GM04504 (cell line): ENCODE results near the gene ZNF320.
"Not testable (repeated sequence)": the region's sequence is repeated elsewhere in the genome, so short reads cannot be mapped to it uniquely, and the experiment has no call there.

ENCODE experiments used
- DNase-seq: peaks from one replicate; pipeline ENCODE4 v3.0.0-alpha.2; 2012; ENCODE audit warnings: low read depth

The ZNF320 gene

DNA sequence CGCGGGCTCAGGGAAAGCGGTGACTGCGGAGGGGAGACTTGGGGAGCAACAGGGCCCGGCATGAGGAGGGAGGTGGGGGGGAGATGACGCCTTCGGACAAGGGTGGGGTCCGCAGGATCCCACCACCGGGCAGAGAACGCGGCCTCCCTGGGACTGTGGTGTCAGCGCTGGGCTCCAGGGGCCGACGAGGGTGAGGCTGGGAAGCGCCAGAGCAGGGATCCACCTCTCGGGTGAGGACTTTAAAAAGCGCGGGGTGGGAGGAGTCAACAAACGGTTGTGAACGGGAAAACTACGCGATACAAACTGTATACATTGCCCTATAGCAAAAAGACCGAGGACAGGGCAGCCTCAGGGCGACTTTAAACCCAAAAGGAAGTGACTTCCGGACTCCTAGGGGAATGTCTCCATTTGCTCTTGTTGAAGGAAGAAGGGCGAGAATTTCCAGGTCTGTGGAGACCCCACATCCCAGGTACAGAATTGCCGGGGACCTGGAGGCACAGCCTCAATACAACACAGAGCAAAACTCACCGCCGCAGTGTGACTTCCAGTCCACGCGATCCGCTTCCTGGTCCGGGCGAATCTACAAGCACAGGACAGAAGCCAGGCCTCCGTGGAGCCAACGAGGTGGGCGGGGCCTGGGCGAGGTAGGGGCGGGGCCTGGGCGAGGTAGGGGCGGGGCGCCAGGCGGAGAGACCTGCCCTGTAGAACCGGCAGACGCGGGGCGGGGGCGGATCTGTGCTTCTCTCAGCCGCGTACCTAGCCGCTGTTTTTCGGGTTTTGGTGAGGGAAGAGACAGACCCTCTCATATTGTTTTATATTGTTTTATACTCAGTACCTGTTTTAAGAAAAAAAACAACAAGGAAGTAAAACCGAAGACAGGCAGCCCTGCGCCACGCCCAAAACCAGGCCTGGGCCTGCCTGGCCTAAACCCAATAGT lies 25.7 kb upstream of the ZNF320 start, which contains the start of gene ZNF888:
Gene ZNF888, minus strand, starts transcription at position 588 of the 937 bp plus-strand sequence. CDS start 5,555 bp downstream, outside the sequence.
- DNase-seq, result peak; percentile 51

DNA sequence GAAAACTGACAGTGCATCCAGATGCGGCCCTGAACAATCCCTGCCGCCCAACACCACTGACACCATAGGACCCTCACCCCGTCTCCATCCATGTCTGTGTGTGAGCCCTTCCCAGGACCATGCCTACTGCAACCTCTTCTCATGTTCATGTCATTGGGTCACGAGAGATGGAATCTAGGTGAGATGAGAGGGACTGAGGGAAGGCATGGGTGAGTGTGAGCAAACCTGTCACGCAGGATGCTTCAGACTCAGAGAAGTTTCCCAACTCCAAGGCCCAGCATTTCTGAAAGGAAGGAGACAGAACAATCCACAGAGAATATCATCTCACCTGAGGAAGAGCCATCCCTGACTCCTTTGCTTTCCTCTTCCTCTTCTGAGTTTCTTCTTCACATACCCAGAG lies 20.1 kb upstream of the ZNF320 start:
- DNase-seq, result no peak

DNA sequence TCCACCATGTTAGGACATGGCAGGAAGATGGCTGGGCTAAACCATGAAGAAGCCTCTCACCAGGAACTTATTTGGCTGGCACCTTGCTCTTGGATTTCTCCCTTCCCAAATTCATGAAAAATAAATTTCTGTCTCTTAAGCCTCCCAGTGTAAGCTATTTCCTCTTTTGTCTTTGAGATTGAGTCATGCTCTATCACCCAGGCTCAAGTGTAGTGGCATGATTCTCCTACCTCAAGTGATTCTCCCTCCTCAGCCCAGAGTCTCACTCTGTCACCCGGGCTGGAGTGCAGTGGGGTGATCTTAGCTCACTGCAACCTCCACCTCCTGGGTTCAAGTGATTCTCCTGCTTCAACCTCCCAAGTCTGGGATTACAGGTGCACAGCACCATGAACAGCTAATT lies 13.2 kb upstream of the ZNF320 start:
- no peak for DNase-seq

DNA sequence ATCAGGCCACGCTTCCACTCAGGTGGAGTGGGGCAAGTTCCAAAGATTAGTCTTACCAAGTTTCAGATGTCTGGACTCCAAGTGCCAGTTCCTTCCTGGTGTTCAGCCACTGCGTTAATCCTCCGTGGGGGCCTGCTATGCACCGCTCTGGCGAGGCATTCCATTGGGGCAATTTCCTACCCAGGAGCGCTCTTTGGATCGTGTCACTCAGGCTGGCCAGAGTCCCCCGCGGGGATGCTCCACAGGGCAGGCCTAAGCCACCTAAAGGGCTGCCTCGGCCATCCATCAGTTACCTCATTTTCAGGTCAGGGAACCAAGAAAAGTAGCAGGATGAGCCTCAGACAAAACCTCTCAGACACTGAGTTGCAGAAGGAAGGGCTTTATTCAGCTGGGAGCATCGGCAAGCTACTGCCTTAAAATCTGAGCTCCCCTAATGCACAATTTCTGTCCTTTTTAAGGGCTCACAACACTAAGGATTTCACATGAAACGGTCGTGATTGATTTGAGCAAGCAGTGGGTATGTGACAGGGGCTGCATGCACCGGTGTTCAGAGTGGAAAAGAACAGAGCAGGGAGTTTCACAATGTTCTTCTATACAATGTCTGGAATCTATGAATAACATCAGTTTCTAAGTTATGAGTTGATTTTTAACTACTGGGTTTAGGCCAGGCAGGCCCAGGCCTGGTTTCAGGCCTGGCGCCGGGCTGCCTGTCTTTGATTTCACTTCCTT lies 6.8 kb upstream of the ZNF320 start:
- not testable (repeated sequence) for DNase-seq

DNA sequence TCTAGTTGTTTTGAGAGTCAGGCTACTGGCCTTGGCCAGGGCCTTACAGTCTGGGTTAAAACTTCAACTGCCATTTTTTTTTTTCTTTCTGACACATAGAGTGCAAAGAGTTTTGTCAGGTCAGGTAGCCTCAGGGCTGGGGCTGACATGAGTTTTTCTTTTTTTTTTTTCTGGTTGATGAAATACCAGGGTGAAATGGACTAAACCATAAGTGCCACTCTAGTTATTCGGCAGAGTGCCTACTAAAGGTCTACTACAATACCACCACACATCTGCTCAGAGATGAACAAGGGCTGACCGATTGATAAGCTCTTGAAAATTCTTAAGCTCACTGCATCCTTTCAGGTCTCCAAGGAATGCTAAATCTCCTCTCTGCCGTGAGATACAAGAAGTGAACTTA lies 4.4 kb upstream of the ZNF320 start:
- no peak for DNase-seq

DNA sequence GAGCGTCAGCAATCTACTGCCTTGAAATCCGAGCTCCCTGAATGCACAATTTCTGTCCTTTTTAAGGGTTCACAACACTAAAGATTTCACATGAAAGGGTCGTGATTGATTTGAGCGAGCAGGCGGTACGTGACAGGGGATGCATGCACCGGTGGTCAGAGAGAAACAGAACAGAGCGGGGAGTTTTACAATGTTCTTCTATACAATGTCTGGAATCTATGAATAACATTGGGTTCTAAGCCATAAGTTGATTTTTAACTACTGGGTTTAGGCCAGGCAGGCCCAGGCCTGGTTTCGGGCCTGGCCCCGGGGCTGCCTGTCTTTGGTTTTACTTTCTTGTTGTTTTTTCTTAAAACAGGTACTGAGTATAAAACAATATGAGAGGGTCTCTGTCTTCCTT lies 1.2 kb upstream of the ZNF320 start:
- DNase-seq, result not testable (repeated sequence)

DNA sequence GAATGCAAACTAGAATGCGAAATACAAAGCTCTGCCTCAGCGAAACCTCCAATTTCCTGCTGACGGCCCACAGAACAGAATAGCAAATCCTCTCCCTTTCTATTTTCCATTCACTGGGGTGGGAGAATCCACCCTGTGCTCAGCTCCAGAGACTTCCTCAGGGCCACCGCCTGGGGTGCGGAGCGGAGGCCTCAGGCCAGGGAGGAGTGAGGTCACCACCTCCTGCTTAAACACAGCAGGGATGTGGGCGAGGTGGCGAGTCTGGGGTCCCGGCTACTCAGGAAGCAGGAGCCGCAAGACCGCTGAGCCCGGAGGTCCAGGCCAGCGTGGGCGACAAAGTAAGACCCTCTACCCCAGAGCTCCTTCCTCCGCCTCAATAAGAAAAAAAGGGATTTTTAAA lies 666 bp upstream of the ZNF320 start:
- no peak for DNase-seq

DNA sequence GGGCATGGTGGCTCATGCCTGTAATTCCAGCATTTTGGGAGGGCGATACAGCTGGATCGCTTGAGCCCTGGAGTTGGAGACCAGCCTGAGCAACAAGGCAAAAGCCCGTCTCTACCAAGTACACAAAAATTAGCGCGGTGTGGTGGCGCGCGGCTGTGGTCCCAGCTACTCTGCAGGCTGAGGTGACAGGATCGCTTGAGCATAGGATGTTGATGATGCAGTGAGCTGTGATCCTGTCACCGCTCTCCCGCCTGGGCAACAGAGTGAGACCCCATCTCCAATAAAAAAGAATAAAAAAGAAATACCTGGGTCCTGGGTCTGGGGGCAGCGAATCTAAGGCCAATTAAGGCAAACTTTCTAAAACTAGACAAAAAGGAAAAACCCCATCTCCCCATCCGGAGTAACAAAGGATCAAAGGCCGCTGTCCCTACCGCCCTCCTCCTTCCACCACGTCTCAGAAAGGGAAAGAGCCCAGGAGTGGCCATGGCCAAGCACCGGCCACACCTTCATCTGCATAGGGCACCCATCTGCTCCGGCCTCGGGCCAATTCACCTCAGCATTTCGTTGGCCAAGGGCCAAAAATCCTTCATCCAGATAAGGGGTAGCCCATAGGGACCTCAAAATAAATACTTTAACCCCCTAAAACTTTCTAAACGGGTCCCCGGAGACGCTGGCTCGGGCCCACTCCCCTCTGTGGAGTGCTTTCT lies 851 bp downstream of the ZNF320 start:
- peak; percentile 3 for DNase-seq

DNA sequence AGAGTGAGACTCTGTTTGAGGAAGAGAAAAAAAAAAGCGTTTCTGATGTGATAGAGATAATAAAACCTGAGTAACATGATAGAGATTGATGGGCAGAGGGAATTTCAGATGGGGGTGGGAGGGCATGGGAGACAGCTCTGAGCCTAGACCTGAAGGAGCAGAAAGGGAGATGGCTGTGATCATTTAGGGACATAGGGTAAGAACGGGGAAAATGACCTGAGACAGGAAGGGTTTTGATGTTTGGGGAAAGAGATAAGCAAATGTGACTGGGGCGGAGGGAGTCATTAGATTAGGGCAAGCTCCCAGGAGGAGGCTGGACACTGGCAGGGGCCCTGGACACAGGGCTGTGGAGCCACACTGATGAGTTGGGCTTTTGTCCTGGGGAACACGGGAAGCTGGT lies 6.1 kb downstream of the ZNF320 start:
- DNase-seq, result no peak

DNA sequence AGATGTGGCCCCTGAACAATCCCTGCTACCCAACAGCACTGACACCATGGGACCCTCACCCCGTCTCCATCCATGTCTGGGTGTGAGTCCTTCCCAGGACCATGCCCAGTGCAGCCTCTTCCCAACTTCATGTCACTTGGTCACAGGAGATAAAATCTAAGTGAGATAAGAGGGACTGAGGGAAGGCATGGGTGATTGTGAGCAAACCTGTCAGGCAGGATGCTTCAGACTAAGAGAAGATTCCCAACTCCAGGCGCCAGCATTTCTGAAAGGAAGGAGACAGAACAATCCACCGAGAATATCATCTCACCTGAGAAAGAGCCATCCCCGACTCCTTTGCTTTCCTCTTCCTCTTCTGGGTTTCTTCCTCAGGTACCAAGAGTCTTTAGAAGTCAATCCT lies 7.5 kb downstream of the ZNF320 start:
- no peak for DNase-seq

DNA sequence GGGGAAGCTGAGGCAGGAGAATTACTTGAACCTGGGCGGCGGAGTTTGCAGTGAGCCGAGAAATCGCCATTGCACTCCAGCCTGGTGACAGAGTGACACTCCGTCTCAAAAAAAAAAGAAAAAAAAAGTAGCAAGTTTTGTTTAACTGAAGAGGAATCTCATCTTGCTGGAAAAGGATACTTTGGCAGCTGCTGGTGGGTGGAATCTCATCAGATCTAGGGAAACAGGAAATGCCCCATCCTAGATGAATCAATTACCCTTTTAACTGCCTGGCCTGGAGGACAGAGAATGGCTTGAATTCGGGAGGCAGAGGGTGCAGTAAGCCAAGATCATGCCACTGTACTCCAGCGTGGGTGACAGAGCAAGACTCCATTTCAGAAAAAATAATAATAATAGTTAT lies 8.4 kb downstream of the ZNF320 start:
- DNase-seq, result no peak

DNA sequence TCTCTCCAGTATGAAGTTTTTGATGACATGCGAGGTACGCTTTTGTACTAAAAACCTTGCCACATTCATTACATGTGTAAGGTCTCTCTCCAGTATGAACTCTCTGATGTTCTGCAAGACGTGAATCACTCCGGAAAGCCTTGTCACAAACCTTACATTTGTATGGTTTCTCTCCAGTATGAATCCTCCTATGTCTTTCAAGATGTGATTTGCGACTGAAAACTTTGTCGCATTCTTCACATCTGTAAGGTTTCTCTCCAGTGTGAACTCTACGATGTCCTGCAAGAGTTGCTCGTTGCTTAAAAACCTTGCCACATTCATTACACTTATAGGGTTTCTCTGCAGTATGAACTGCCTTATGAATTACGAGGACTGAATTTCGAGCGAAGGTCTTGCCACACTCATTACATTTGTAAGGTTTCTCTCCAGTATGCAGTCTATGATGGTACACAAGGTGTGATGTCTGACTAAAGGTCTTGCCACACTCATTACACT lies 16.5 kb downstream of the ZNF320 start:
- DNase-seq, result no peak

DNA sequence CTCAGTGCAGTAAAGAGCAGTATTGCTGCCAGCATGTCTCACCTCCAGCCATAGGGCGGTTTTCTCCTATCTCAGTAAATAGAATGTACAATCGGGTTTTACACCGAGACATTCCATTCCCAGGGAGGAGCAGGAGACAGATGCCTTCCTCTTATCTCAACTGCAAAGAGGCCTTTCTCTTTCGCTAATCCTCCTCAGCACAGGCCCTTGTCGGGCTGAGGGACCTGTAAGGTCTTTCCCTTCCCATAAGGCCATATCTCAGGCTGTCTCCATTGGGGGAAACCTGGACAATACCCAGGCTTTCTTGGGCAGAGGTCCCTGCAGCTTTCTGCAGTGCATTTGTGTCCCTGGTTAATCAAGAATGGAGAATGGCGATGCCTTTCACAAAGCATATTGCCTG lies 24.4 kb downstream of the ZNF320 start:
- not testable (repeated sequence) for DNase-seq

DNA sequence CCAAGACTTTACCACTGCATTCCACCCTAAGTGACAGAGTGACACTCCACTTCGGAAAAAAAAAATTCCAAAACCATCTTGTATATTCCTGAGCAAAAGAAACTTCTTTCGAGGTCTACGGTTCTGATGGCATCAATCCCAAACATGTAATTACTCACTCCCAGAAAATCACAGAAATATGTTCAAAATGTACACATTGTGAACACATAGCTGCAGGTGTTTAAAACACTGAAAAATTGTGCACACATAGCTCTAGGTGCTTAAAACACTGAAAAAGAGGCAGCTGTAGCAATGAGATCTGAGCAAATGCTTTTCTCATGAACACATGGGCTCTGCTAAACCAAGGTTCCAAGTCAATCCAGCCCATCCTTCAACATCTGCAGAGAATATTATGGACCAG lies 26.0 kb downstream of the ZNF320 start:
- no peak for DNase-seq

DNA sequence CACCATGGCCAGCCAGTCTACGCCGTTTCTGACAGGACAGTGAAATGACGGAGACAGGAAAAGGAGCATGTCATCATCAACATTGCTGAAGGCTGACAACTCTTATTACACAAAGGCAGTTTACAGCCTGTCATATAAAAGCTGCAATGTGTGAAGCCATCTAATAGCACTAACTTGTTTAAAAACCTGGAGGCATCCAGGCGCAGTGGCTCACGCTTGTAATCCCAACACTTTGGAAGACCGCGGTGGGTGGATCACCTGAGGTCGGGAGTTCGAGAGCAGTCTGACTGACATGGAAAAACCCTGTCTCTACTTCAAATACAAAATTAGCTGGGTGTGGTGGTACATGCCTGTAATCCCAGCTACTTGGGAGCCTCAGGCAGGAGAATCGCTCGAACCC lies 29.4 kb downstream of the ZNF320 start:
- DNase-seq, result not testable (repeated sequence)

DNA sequence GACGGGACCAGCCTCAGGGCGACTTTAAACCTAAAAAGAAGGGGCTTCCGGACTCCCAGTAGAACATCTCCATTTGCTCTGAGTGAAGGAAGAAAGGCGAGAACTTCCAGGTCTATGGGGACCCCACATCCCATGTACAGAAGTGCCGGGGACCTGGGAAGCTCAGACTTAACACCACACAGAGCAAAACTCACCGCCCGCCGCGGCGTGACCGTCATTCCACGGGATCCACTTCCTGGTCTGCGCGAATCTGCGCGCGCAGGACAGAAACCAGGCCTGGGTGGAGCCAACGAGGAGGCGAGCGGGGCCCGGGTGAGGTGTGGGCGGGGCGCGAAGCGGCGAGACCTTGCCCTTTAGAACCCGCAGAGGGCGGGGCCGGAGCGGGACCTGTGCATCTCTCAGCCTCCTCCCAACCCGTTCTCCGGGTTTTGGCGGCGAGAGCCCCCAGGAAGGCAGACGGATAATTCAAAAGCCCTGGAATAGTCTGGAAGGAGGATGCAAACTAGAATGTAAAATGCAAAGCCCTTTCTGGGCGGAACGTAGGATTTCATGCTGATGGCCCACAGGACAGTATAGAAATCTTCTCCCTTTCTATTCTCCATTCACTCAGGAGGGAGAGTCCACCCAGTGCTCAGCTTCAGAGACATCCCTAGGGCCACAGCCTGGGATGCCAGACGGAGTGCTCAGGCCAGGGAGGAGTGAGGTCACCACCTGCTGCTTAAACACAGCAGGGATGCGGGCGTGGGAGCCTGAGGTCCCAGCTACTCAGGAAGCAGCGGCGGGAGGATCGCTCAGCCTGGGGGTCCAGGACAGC lies 39.9 kb downstream of the ZNF320 start, which contains the start of gene ZNF468:
Gene ZNF468, minus strand, starts transcription at position 242 of the 814 bp plus-strand sequence. CDS start 3,347 bp downstream, outside the sequence.
- DNase-seq, result peak; percentile 27

DNA sequence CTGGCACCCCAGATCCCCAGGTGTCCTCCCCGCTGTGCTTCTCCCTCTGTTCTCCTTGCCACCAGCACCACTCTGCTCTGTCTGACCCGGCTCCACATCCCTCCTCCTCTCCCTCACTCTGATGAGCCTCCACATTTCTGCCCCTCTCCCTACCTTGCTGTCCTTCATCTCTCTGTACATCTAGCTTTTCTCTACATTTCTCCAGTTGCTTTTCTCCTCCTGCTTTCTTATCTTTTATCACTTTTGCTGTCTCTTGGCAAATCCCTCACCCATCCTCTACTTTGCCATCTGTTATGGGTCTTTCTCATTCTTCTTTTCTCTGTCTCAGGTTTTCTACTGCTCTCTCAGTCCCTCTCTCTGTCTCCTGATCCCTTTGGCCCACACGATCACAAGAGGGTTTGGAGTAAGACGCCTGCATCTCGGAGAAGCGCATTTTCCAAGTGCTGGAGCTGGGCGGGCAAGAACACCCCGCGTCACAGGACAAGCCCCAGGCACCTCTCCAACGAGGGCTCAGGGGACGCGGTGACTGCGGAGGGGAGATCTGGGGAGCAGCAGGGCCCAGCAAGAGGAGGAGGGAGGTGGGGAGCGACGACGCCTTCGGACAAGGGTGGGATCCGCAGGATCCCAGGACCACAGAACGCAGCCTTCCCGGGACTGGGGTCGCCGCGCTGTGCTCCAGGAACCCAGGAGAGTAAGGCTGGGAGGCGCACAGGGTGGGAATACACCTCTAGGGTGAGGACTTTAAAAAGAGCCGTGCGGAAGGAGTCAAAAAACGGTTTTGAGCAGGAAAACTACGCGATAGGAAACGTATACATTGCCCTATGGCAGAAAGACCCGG lies 40.7 kb downstream of the ZNF320 start:
- not testable (repeated sequence) for DNase-seq
